HCT116 (cell line): ENCODE results near the gene DYNC2LI1.

ENCODE experiments used
- CTCF ChIP-seq, 3 experiments: fragments of 200-600 bp in 1 of 3; sonication (generic) in 1 of 3; IDR thresholded peaks in 2 of 3; conservative IDR thresholded peaks in 1 of 3; 2 replicates each; pipeline ENCODE4 v1.5.1; 2012 to 2017; ENCODE audit warnings: low read depth in 2 of 3, low read length in 2 of 3, antibody characterized with exemption in 1 of 3, borderline replicate concordance in 1 of 3, control low read depth in 1 of 3, mild to moderate bottlenecking in 1 of 3, mixed read lengths in 1 of 3, mixed run types in 1 of 3, moderate library complexity in 1 of 3; ENCODE audit not compliant: insufficient read depth in 1 of 3
- POLR2A ChIP-seq: IDR thresholded peaks from 2 replicates; pipeline ENCODE4 v1.7.0; 2011; ENCODE audit warnings: borderline replicate concordance; ENCODE audit not compliant: insufficient read depth, insufficient read length; ENCODE audit errors: extremely low read depth
- POLR2AphosphoS5 ChIP-seq: IDR thresholded peaks from 2 replicates; pipeline ENCODE4 v1.6.1; 2011; ENCODE audit warnings: mild to moderate bottlenecking, low read depth, low read length, moderate library complexity
- RAD21 ChIP-seq: IDR thresholded peaks from 2 replicates; pipeline ENCODE4 v1.6.1; 2012; ENCODE audit warnings: low read depth, mild to moderate bottlenecking
- REST ChIP-seq: IDR thresholded peaks from 2 replicates; pipeline ENCODE4 v1.6.1; 2012; ENCODE audit warnings: low read depth
- SRF ChIP-seq: IDR thresholded peaks from 2 replicates; pipeline ENCODE4 v1.6.1; 2012; ENCODE audit warnings: low read depth
- YY1 ChIP-seq: IDR thresholded peaks from 2 replicates; pipeline ENCODE4 v1.6.1; 2011; ENCODE audit warnings: low read length, low read depth, moderate library complexity, mild to moderate bottlenecking; ENCODE audit not compliant: insufficient replicate concordance; ENCODE audit errors: extremely low read depth
- ZNF274 ChIP-seq: fragments of 200-500 bp; sonication (Bioruptor generic); IDR thresholded peaks from 2 replicates; pipeline ENCODE4 v1.6.1; 2014; ENCODE audit warnings: mild to moderate bottlenecking, low read depth, low read length, inconsistent platforms

GRCh38 chr2:43752302-43752701 lies 21.5 kb upstream of the DYNC2LI1 start:
- TF ChIP-seq CTCF (IDR thresholded peaks at IDR 0.05 in 2 of 3, conservative IDR thresholded peaks at IDR 0.05 in 1 of 3; ENCODE audit: borderline replicate concordance in 1 of 3, insufficient read depth in 1 of 3, low read depth in 2 of 3, low read length in 2 of 3) (no peak), POLR2AphosphoS5 (no peak), SRF (no peak), POLR2A (no peak), RAD21 (no peak), REST (no peak), ZNF274 (no peak), YY1 (no peak)
